ENCODE results near the gene ZBTB1.
A peak's percentile ranks its signal among the peaks of the same experiment; 100 is the strongest.

DNA sequence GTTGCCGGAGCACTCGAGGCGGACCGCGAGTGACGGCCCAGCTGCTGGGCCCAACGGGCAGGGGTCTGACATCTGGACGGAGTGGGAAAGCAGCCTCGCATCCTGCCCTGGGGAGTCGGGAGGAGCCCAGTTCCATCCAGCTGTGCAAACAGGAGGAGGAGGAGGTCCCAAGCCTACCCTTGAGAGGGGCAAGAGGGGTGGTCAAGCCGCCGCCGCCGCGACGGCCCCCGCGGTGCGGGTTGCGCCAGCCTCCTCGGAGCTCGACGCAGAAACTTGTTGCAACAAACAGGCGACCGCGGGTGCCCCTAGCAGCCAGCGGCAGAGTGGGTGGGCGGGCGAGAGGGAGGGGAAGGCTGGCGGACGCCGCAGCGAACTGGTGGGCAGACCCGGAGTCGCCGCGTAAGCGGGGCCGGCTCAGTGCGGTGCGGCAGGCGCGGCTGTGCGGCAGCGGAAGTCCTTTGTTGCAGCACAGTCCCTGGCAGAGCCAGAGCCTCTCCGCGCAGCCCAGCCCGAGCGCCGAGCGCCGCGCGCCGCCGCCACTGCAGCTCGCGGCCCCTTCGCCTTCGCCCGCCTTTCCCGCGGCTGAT lies at the start of gene ZBTB1:
- TF ChIP-seq, protein P1, sequence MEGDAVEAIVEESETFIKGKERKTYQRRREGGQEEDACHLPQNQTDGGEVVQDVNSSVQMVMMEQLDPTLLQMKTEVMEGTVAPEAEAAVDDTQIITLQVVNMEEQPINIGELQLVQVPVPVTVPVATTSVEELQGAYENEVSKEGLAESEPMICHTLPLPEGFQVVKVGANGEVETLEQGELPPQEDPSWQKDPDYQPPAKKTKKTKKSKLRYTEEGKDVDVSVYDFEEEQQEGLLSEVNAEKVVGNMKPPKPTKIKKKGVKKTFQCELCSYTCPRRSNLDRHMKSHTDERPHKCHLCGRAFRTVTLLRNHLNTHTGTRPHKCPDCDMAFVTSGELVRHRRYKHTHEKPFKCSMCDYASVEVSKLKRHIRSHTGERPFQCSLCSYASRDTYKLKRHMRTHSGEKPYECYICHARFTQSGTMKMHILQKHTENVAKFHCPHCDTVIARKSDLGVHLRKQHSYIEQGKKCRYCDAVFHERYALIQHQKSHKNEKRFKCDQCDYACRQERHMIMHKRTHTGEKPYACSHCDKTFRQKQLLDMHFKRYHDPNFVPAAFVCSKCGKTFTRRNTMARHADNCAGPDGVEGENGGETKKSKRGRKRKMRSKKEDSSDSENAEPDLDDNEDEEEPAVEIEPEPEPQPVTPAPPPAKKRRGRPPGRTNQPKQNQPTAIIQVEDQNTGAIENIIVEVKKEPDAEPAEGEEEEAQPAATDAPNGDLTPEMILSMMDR (IDR thresholded peaks at IDR 0.05) = no peak
- peak in 3 of 4 donors; percentile 36 to 91 (median 90) for TF ChIP-seq POLR2A (IDR thresholded peaks at IDR 0.05)
